Measurements from ENCODE around the gene KCNH1.

DNA sequence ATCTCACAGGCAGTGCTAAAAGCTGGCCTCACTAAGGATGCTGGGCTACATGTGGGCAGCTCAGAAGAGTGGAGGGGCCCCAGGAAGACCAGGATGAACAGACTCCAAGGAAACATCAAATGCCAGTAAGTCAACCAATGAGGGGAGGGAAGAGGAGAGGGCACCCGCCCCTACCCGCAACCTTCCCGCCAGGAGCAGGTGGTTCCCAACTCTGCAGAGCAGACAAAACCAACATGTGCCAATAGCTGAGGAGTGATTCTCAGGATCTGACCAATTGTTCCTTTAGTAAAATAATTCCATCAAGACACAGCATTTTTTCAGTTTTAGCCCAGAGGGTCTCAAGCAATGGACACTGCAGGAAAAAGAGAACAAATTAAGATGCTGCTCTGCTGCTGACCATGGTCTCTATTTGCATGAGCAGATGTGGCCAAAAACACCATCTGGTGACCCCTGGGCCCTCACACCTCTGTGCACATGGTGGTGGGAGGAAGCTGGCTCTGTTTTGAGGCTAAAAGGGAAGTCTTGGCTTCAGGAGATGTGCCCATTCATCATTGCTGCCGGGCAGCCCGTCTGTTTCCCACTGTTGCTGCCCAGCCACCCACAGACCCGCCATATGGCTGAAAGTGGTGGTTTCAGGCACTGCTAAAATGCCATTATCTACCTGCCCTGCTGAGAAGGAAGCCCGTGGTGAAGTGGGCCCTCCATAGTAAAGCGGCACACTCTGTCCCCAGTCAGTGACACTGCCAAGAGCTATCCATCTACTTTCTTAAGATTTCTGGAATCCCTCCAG, 231.8 kb downstream of the KCNH1 start:
- TF ChIP-seq, protein P1, sequence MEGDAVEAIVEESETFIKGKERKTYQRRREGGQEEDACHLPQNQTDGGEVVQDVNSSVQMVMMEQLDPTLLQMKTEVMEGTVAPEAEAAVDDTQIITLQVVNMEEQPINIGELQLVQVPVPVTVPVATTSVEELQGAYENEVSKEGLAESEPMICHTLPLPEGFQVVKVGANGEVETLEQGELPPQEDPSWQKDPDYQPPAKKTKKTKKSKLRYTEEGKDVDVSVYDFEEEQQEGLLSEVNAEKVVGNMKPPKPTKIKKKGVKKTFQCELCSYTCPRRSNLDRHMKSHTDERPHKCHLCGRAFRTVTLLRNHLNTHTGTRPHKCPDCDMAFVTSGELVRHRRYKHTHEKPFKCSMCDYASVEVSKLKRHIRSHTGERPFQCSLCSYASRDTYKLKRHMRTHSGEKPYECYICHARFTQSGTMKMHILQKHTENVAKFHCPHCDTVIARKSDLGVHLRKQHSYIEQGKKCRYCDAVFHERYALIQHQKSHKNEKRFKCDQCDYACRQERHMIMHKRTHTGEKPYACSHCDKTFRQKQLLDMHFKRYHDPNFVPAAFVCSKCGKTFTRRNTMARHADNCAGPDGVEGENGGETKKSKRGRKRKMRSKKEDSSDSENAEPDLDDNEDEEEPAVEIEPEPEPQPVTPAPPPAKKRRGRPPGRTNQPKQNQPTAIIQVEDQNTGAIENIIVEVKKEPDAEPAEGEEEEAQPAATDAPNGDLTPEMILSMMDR (IDR thresholded peaks at IDR 0.05; ENCODE audit: poor library complexity, severe bottlenecking): no peak
- no peak for TF ChIP-seq POLR2AphosphoS5 (IDR thresholded peaks at IDR 0.05)
- TF ChIP-seq EP300 (conservative IDR thresholded peaks at IDR 0.05; ENCODE audit: poor library complexity, severe bottlenecking): no peak

Data from neural cell (in vitro differentiated cells).